Measurements from ENCODE around the gene MYO1G. TPM values are rescaled to one million over a fixed set of nuclear protein-coding genes. Genes with fewer than 3 reads are reported as not detected.
A peak's percentile ranks its signal among the peaks of the same experiment; 100 is the strongest.

MYO1G gene
- total RNA-seq, 1 experiment from 2014 or later = 0.11 TPM

- Histone ChIP-seq H3K27ac (ENCODE audit: low read length) (no peak overlapping the region), H3K4me1 (ENCODE audit: insufficient read depth, low read length) (no peaks in the 10 kb centered on the region), H2AFZ (ENCODE audit: low read length) (no peak overlapping the region), H3K27me3 (ENCODE audit: low read length) (no peaks in the 10 kb centered on the region), H3K9ac (ENCODE audit: low read length) (no peak overlapping the region), H3K4me2 (ENCODE audit: low read length) (no peak overlapping the region), H3K36me3 (ENCODE audit: low read depth, low read length) (no peaks in the 10 kb centered on the region), H3K9me2 (replicated peaks; ENCODE audit: low read length) (no peaks in the 10 kb centered on the region), H3K9me3 (ENCODE audit: low read length) (no peaks in the 10 kb centered on the region), H3K79me2 (ENCODE audit: low read length) (no peaks in the 10 kb centered on the region), H4K20me1 (ENCODE audit: low read length) (no peaks in the 10 kb centered on the region), H3F3A (ENCODE audit: low read length, unreplicated experiment) (no peaks in the 10 kb centered on the region), H3K4me3 (ENCODE audit: low read length) (no peak overlapping the region)
- DNase-seq (no peak), ATAC-seq (0 out of 2 replicates have a peak, but pooled peaks have one; percentile 18)
- ChIA-PET CTCF (no interaction called here), POLR2A (ENCODE audit: unreplicated experiment) (no interaction called here)
- BruUV-seq (replicated peaks) = no TSS peak
- no peak for TF ChIP-seq CTCF (conservative IDR thresholded peaks at IDR 0.05; ENCODE audit: low read depth, low read length)
- no peak for TF ChIP-seq EZH2phosphoT487 (IDR thresholded peaks at IDR 0.05; ENCODE audit: borderline replicate concordance, low read length)
- TF ChIP-seq EZH2 (IDR thresholded peaks at IDR 0.05; ENCODE audit: low read length, unreplicated experiment) = no peak
- intact Hi-C loops (cut with micrococcal nuclease) = no loop called here
These were observed 66.0 kb downstream of the MYO1G start for GRCh38 chr7:44912775-44913347.

Other genes starting within 250 kb of the MYO1G start
- 18.3 and 26.6 TPM in 2 replicates for gene ZMIZ2, start 230.2 kb downstream of the MYO1G start, total RNA-seq (2014; rRNA removed)
- 3,201 and 4,136 TPM in 2 replicates for gene PPIA, start 182.3 kb downstream of the MYO1G start, total RNA-seq (2014; rRNA removed)
- gene H2AZ2, start 130.9 kb downstream of the MYO1G start, total RNA-seq (2014; rRNA removed) = 376 and 400 TPM in 2 replicates
- 8.9 and 14.6 TPM in 2 replicates for gene PURB, start 93.5 kb downstream of the MYO1G start, total RNA-seq (2014; rRNA removed)
- 56.6 and 61.5 TPM in 2 replicates for gene CCM2, start 21.2 kb upstream of the MYO1G start, total RNA-seq (2014; rRNA removed)
- 0.12 and 0.26 TPM in 2 replicates for gene NACAD, start 110.0 kb upstream of the MYO1G start, total RNA-seq (2014; rRNA removed)
- 107 and 139 TPM in 2 replicates for gene TBRG4, start 132.7 kb upstream of the MYO1G start, total RNA-seq (2014; rRNA removed)
- gene RAMP3, start 178.8 kb upstream of the MYO1G start, total RNA-seq (2014; rRNA removed) = not detected in 2 replicates